HFF-Myc (cell line): ENCODE measurements around the gene GRID1.
"Not testable (repeated sequence)": the region's sequence is repeated elsewhere in the genome, so short reads cannot be mapped to it uniquely, and the experiment has no call there.

ENCODE experiments used
- DNase-seq: peaks from one replicate; pipeline ENCODE4 v3.0.0-alpha.2; 2011; ENCODE audit warnings: low read depth; ENCODE audit errors: extremely low read depth
- H3K4me3 ChIP-seq: replicated peaks from 2 replicates; pipeline ENCODE4 v1.5.1; 2011; ENCODE audit warnings: low read depth, mild to moderate bottlenecking, control low read depth, low read length
- CTCF ChIP-seq: IDR thresholded peaks from 2 replicates; pipeline ENCODE4 v1.5.1; 2012; ENCODE audit warnings: mild to moderate bottlenecking, low read depth, low read length, control low read depth; ENCODE audit errors: missing control alignments

GRID1 gene

GRCh38 chr10:86242761-86243160 lies 123.8 kb downstream of the GRID1 start:
- no peak for DNase-seq
- H3K4me3 ChIP-seq, result no peak overlapping the region
- TF ChIP-seq CTCF, result no peak

GRCh38 chr10:86238089-86238488 lies 128.5 kb downstream of the GRID1 start:
- H3K4me3 ChIP-seq, result not testable (repeated sequence)

GRCh38 chr10:86234541-86235270 lies 131.9 kb downstream of the GRID1 start:
- no peak for DNase-seq
- H3K4me3 ChIP-seq, result no peak overlapping the region
- no peak for TF ChIP-seq CTCF

More at GRCh38 chr10:86238089-86238488, 128.5 kb downstream of the GRID1 start:
- not testable (repeated sequence) for DNase-seq

GRCh38 chr10:86234107-86234506 lies 132.5 kb downstream of the GRID1 start:
- no peak for TF ChIP-seq CTCF
- DNase-seq, result no peak
- H3K4me3 ChIP-seq, result no peak overlapping the region

GRCh38 chr10:86233131-86233530 lies 133.5 kb downstream of the GRID1 start:
- TF ChIP-seq CTCF, result no peak
- no peak overlapping the region for H3K4me3 ChIP-seq
- no peak for DNase-seq

GRCh38 chr10:86232644-86233043 lies 134.0 kb downstream of the GRID1 start:
- no peak overlapping the region for H3K4me3 ChIP-seq
- DNase-seq, result no peak
- no peak for TF ChIP-seq CTCF

- TF ChIP-seq CTCF, result no peak
- no peak for DNase-seq
- no peak overlapping the region for H3K4me3 ChIP-seq
Measured at GRCh38 chr10:86231796-86232560, 134.6 kb downstream of the GRID1 start.
